Hematopoietic multipotent progenitor cell treated with erythropoietin and hydrocortisone succinate and interleukin-3 and kit ligand, for 6 days (in vitro differentiated cells): ENCODE data around the gene TSSC4.

ENCODE experiments used
- DNase-seq: peaks from one replicate; pipeline ENCODE4 v3.0.0-alpha.2; 2015

The TSSC4 gene

GRCh38 chr11:2451916-2452315, 51.4 kb downstream of the TSSC4 start:
- DNase-seq = no peak

GRCh38 chr11:2452321-2453012, 51.9 kb downstream of the TSSC4 start:
- DNase-seq = no peak

GRCh38 chr11:2453436-2453835, 52.9 kb downstream of the TSSC4 start:
- DNase-seq = no peak
